HG03342 (cell line): ENCODE data around the gene TMPRSS3.

Source experiments
- ATAC-seq: cut with Tn5 transposase; IDR thresholded peaks from one replicate; pipeline ENCODE4 v1.9.1; 2021; ENCODE audit warnings: mild to moderate bottlenecking, moderate library complexity; ENCODE audit not compliant: unreplicated experiment

Gene TMPRSS3

DNA sequence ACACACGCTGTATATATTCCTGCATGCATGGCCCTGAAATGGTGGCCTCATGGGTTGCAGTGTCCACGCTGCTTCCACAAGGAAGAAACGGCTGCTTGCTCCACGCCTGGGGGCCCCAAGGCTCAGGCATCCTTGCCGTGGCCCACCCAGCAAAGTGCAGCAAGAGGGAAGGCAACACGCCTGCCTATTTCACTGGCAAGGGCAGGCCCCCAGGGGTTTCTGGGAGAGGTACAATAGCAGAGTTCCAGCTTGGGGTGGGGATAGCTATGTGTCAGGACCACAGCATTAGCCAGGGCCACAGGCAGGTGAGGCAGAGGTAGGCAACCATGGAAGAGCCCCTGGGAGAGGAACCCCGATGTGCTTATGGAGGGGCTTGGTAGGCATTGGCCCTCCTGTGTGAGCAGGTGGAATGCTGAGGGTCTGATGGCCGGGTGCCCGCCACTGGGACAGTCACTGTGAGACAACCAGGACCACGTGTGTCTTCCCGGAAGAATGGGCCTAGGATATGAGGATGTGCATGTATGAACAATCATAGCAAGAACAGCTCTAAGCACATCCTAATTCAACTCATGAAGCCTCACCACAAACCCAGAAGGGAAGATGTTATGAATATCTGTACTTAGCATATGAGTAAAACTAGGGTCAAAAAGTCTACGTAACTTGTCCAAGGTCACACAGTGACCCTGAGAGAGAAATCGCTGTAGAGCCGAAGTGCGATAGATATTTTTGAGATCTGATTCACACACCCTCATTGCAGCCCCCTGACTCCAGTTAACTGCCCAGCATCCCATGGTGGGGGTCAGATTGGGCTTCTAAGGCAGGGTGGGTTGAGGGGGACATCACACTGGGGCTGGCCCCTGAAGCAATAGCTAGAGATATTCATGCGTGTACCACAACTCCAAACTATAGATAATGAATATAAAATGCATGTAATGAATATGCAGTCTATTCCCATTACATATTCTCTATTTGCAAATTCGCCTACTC, 56.8 kb downstream of the TMPRSS3 start:
- no peak for ATAC-seq

DNA sequence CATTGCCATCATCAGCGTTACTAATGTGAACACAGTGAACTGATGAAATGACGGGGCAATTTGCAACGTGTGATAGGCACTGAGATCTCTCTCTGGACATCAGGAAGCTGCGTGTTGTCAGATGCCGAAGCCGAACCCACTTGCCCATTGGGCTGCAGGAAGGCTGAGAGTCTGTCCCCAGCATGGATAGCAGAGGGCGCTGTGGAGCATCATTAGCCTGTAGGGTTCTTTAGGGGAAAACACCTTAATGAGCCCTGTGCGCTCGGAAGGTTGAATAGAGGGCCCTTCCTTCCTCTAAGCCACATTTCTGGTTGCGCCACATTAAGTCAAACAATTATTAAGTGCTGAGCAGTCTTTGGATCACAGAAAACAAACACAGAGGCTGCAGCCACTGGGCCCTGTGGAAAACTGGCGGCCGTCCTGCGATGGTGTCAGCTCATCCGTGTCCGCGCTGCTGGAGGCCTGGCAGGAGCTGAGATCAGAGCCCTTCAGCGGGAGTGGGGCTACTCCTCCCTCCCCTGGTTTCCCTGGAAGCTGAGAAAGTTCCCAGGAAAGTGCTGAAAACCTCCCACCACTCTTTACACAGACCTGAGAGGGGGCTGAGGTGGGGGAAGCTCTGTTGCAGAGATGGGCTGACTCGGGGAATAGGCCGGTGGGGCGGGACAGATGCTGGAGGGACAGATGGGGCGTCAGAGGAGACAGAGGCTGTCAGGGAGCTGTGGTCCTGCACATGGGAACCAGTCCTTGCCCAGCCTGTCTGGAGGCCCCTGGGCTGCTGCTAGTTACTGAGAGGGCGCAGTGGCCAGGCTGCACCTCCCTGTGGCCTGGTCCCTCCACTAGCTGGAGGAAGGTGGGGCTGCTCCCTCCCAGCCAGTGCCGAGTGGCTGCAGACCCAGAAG, 57.8 kb downstream of the TMPRSS3 start:
- peak; percentile 47 for ATAC-seq

DNA sequence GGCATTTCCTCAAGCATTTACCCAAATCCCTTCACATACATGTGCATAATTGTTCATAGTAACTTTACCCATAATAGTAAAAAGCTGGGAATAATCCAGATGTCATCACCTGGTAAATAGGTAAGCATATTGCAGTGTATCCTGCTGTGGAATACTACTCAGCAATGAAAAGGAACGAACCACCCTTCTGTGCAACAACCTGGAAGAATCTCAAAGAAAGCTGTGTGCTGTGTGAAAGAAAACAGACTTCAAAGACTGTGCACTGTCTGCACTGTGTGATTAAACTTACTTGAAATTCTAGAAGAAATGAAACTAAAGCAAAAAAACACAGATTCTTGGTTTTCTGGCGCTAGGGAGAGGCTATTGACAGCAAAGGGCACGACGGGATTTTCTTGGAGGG, 58.6 kb downstream of the TMPRSS3 start:
- ATAC-seq, result no peak

DNA sequence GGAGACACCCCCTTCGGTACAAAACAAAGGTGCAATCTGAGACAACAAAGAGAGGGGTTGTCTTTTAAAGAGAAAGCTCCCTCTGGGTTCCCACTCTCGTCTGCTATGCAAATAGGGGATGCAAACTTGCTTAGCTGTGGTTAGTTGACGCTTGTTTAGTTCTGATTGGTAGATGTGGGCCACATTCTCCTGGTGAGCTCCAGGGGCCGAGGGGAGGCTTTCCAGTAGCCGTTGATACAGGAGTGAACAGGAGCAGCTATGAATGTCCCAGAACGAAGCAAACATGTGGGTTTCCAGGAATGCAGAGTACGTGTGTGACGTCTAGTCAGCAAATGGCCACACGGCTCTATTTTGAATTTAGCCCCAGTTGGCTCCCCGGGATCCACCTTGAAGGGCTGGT, 59.8 kb downstream of the TMPRSS3 start:
- no peak for ATAC-seq

DNA sequence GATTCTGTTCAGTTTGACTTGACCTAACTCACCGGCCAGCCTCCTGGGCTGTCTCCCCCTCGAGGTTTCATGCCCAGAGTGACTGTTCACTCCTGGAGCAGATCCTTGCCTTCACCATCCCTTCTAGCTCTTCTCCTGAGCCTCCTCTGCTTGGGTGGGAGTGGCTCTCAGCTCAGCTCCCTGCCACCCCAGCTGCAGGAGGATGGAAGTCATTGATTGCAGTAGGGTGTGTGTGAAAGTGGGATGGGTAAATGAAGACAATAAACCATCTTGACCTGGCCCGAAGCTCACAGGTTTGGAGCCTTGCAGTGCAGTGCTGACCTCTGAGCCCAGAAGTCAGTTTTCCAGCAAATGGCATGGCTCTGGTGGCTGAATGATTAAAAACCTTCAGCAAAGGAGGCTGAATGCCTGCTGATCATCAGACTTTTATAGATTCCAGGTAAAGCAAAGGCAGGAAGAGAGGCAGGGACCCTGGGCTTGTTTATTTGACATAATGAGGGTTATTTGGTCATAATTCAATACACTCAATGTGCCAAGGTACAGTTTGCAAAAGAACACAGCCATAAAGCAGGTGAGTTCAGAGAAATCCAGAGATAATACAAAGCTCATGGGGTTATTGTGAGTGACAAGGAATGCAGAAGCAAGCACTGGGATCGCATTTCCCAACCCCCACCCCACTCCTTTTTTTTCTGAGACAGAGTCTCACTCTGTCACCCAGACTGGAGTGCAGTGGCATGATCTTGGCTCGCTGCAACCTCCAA, 63.1 kb downstream of the TMPRSS3 start:
- ATAC-seq, result no peak

DNA sequence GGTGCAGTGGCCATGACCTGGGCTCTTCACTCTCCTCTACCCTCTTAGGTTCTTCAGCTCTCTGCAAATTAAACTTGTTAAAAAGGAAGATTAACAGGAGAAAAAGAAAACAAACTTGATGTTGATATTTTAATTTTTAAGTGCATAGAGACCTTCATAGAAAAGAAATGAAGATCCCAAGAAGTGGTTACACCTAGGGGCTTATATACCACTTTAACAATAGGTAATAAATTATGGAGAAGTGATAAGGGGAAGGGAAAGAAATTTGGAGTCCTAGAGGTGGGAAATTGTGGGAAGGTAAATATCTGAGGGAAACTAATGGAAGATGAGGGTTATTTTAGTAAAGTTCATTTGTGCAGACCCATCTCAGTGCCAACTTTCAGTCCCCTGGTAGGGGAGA, 64.2 kb downstream of the TMPRSS3 start:
- ATAC-seq, result no peak

DNA sequence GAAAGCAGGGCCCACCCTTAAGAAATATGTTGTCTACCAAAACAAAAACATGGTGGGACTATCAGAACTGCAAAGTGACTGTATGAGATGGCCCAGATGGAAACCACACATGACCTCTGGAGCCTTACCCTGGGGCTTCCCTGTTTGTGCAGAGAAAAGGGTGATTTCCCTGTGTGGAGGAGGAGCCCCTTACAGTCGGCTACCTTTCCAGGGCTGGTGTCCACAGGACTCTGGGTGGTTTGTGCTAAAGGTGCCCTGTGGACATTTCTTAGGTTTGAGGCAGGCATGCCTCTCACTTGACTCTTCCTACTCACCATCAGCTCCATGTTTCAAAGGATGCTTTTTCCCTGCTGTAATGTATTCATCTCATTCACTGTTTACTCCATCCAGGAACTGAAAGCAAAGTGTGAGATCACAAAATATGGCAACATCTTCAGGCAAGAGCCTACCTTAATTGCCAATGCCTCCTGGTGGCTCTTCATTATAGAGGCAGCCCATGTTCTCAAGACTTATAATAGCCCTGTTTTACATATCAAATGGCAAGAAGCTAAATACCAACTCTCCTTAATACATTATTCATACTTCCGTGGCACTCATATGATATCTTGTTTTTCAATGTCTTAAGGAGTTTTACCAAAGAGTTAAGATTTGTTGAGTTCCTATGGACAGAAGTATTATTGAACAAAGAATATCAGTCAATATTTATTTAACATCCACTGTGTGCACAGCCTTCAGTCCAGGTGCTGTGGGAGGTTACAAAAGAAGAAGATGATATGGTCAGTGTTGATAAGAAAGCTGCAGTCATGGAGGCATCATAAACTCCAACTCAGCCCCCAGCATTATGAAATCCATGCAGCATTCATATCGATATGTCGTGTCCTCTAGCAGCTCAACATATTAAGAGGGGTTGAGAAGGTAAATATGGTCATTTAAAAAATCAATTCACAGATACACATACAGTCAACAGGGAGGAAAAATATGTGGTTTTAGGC, 65.2 kb downstream of the TMPRSS3 start:
- no peak for ATAC-seq

DNA sequence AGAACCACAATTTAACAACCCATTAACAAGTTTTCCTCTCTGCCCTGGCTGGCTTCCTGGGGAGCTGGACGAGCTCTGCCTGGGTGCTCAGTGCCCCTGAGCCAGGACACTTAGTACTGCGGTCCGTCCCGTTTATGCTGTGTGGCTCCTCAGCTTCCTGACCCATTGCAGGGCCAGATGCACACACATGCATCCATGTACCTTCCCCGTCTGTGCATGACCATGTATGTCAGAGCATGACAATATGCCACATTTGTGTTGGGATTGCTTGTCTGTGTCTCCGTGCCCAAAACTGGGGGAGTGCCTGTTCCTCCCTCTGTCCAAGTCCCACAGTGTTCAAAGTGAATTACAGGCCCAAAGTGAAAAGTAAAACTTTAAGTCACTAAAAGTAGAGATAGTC, 71.0 kb downstream of the TMPRSS3 start:
- no peak for ATAC-seq
